ENCODE measurements around the gene LCE6A.

The LCE6A gene, protein sequence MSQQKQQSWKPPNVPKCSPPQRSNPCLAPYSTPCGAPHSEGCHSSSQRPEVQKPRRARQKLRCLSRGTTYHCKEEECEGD

DNA sequence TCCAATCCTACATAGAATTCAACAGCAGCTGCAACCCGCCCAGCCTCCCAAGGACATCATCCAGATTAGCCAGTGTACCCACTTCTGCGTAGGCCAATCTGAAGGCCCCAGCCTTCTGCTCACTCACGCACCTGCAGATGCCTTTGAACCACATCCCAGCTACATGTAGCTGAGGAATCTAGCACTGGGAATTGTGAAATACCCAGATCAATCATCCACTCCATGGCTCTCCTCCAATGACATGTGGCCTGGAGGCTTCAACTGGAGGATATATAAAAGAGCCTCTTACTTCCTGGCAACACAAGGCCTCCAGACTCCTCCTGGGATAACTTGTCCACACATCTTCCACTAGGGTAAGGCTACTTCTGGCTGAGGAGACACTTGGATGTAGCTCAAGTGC lies at the start of gene LCE6A:
Gene LCE6A (plus strand): TSS at position 301 of the 400 bp plus-strand sequence. CDS start 665 bp downstream, outside the sequence.
- in situ Hi-C loops (cut with HindIII; ENCODE audit: low sequenced_read_pairs), result no loop called here

DNA sequence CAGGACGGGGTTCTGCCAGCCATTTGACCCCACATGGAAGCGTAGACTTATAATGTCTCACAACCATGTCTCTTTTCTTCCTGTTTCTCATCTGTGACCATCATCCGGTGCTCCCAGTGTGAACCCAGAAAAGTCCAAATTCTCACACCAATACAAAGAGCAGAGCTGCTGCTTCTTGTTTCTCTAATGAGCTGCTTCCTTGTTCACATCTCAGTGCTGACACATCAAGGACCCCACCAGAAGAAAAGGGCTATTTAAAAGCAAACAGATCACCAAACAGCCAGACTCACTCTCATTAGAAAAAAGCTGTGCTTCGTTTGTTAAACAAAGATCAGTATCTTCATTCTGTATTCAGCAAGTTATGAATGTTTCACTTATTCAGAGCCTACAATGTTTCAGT lies 47.0 kb upstream of the LCE6A start:
- in situ Hi-C loops (cut with HindIII; ENCODE audit: low sequenced_read_pairs), result no loop called here

- in situ Hi-C loops (cut with HindIII; ENCODE audit: low sequenced_read_pairs), result no loop called here
Measured at GRCh38 chr1:152796421-152796820, 46.2 kb upstream of the LCE6A start, which contains the start of gene LCE1D. LCE1D (plus strand) TSS chr1:152796721; CDS start chr1:152797795, 1,074 bp downstream.

GRCh38 chr1:152801333-152801732 lies 41.3 kb upstream of the LCE6A start:
- in situ Hi-C loops (cut with HindIII; ENCODE audit: low sequenced_read_pairs), result no loop called here

GRCh38 chr1:152806576-152806975 lies 36.1 kb upstream of the LCE6A start, which contains the start of gene LCE1C:
LCE1C (minus strand) TSS chr1:152806651; CDS start chr1:152805478, 1,173 bp downstream.
- in situ Hi-C loops (cut with HindIII; ENCODE audit: low sequenced_read_pairs), result no loop called here

- in situ Hi-C loops (cut with HindIII; ENCODE audit: low sequenced_read_pairs), result no loop called here
Measured at GRCh38 chr1:152811050-152811449, 31.6 kb upstream of the LCE6A start.

DNA sequence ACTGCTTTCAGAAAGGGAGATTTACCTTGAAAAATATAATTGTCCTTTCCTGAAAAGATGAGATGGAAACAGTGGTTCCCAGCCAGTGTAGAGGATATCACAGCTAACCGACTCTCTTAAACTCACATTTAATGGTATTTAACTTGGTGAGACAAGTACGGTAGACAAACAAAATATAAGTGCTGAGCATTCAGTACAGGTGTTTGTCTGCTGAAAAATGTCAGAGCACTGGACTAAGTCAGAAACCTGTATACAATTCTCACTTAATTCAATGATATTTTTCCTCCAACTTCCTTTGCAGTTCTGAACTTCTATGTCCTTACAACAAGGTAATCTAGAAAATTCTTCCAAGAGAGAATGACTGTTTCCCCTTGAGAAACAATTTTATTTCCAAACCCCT lies 31.0 kb upstream of the LCE6A start, which contains the start of gene LCE1B:
Gene LCE1B (plus strand): TSS at position 301 of the 400 bp plus-strand sequence. CDS start 476 bp downstream, outside the sequence.
- in situ Hi-C loops (cut with HindIII; ENCODE audit: low sequenced_read_pairs), result no loop called here

DNA sequence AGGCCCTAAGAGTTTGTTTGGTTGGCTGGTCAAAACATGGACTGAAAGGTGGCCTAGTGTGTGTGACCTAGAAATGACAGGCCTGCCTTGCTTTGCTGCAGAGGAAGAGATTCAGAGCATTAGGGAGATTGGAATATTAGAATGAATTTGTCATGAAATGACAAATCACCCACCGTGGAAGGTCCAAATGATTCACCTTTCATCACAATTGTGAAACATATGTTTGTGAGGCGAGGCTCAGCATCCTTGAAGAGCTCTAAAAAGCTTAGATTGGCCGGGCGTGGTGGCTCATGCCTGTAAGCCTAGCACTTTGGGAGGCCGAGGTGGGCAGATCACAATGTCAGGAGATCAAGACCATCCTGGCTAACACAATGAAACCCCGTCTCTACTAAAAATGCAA lies 25.3 kb upstream of the LCE6A start:
- in situ Hi-C loops (cut with HindIII; ENCODE audit: low sequenced_read_pairs), result no loop called here

GRCh38 chr1:152823294-152823693 lies 19.4 kb upstream of the LCE6A start:
- in situ Hi-C loops (cut with HindIII; ENCODE audit: low sequenced_read_pairs), result no loop called here

GRCh38 chr1:152824964-152825363 lies 17.7 kb upstream of the LCE6A start:
- in situ Hi-C loops (cut with HindIII; ENCODE audit: low sequenced_read_pairs), result no loop called here

DNA sequence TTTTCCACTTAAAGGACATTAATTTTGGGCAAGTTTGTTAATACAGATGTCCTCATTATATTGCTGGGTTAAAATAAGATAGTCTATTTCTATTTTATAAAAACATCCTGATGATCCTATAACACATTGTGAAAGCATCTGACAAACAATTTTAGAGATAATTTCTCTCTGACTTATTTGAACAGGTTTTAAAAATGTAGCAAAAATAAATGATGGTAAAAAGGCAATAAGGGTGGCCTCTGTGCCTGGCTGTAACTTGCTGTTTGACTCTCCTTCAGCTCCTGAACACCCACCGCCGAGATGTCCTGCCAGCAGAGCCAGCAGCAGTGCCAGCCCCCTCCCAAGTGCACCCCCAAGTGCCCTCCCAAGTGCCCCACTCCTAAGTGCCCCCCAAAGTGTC lies 15.5 kb upstream of the LCE6A start, which contains the start of gene LCE1A:
Gene LCE1A (plus strand): TSS at position 301 of the 400 bp plus-strand sequence. CDS start 0 bp downstream, at position 301.
- in situ Hi-C loops (cut with HindIII; ENCODE audit: low sequenced_read_pairs), result no loop called here

- in situ Hi-C loops (cut with HindIII; ENCODE audit: low sequenced_read_pairs), result no loop called here
Measured at GRCh38 chr1:152836870-152837269, 5.8 kb upstream of the LCE6A start.

DNA sequence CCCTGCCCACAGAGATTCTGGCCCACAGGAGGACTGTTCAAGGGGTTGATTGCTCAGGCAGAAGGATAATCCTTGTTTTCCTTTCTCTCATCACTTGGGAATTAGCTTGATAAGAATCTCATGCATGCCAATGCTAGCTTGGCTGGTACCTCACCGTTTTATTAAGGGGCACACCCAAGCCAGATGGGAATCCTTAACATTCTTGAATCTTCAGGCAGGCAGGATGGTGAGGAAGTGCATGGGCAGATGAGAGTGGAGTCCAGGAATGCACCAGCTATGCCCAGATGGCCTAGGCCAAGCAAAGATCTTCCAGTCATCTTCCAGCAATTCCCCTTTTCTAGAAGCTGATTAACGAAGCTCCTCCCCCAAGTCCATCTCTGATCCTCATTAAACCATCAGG lies 13.0 kb downstream of the LCE6A start:
- in situ Hi-C loops (cut with HindIII; ENCODE audit: low sequenced_read_pairs), result no loop called here

DNA sequence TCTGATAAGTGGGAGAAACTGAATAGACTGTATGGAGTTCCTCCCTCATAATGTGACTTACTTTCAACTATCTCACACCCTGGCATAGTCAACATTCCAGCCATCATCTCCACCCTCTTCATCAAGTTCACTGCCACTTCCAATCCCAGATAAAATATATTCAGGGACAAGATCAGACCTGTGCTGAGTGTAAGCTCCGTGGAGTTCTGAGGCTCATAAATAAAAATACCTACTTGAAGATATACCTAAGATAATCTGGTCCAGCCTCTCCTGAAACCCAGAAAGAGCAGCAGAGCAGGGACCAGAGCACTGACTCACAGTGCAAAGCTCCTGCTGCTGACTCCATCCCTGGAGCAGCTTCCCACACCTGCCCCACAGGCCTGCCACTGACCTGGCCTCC lies 15.4 kb downstream of the LCE6A start:
- in situ Hi-C loops (cut with HindIII; ENCODE audit: low sequenced_read_pairs), result no loop called here

DNA sequence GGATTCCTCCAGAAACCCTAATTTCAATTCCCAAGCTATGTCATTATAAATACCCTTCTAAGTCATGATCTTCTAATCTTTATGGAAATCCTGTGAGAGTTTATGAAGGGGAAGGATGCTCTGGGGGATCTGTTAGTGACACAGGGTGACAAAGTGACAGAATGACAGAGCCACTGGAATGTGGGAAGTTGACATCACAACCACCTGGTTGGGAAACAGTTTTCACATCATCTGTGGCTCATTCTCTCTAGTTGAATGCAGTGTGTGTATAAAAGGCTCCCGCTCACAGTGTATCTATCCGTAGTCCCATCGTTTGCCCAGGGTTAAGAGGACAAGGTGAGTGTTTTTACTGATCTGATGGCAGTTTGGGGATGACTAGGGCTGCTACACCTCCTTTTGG lies 17.0 kb downstream of the LCE6A start, which contains the start of gene LCE7A:
Gene LCE7A (plus strand): TSS at position 301 of the 400 bp plus-strand sequence. CDS start 702 bp downstream, outside the sequence.
- in situ Hi-C loops (cut with HindIII; ENCODE audit: low sequenced_read_pairs), result no loop called here

- in situ Hi-C loops (cut with HindIII; ENCODE audit: low sequenced_read_pairs), result no loop called here
Measured at GRCh38 chr1:152860129-152860528, 17.5 kb downstream of the LCE6A start.

GRCh38 chr1:152861374-152861773 lies 18.7 kb downstream of the LCE6A start:
- in situ Hi-C loops (cut with HindIII; ENCODE audit: low sequenced_read_pairs), result no loop called here

GRCh38 chr1:152864443-152864842 lies 21.8 kb downstream of the LCE6A start:
- in situ Hi-C loops (cut with HindIII; ENCODE audit: low sequenced_read_pairs), result no loop called here

GRCh38 chr1:152866321-152866720 lies 23.7 kb downstream of the LCE6A start:
- in situ Hi-C loops (cut with HindIII; ENCODE audit: low sequenced_read_pairs), result no loop called here

DNA sequence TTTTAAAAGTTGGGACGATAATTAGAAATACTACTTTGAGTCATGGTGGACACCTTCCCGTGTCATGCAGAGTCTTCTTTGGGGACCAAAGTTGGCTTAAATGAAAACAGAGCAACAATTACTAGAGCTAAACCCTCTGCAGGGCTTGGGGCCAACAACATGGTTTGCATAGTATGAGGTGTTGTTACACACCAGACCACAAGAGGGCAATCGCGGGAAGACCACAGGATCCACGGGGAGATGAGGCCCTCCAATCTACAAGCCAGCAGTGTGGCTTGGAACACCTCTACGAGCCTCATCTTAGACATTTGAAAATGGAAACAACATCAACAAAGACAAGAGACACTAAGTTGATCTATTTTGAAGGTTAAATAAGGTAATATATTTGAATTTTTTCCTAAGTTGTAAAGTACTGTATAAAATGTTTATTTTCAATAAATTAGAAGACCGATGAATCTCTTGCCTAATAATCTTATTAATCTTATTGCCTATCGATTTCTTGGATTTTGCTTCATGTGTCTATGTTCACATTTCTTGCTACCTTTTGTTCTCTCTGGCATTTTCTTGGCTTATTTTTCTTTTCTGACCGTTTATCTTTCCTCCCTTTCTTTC lies 27.3 kb downstream of the LCE6A start:
- in situ Hi-C loops (cut with HindIII; ENCODE audit: low sequenced_read_pairs), result no loop called here

DNA sequence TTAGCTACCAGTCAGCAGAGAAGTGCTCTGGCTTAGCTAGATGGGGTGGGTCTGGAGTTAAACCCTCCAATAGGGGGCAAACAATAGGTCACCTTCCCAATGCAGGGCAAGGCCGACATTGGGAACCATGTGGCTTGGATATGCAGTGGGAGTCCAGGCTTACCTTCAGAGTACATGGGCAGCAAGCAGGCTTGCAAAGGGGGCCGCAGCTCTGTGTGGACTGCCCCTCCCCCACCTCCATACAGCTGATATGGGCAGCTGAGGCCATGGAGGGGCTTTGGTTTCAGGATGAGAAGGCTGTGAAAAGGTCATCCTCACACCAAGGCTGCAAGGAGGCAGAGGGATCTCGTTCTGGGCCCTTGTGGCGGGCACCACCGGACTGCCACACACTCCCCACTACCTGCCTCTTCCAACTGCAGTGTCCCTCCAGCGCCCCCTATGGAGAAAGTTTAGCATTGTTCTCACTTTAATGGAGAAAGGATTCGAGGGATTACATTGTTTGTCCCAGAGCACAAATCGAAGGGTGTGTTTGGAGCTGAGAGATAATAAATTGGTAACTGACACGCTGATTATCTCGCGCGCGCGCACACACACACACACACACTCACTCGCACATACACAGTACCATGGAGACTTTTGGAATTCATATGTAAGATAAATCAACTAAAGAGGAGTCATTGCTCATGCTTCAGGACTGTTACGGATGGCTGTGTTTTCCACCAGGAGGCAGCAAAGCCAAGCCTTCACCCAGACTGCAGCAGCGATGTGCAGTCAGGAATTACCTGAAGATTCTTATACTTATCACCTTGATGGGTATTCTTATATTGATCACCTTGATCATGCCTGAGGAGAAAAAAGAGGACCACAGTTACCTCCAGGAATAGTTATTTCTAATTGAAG lies 28.4 kb downstream of the LCE6A start:
- in situ Hi-C loops (cut with HindIII; ENCODE audit: low sequenced_read_pairs), result no loop called here
